ENCODE measurements around the gene RARB.

Gene RARB

GRCh38 chr3:25423780-25424588 lies 4.1 kb upstream of the RARB start:
- DNase-seq: no peak

DNA sequence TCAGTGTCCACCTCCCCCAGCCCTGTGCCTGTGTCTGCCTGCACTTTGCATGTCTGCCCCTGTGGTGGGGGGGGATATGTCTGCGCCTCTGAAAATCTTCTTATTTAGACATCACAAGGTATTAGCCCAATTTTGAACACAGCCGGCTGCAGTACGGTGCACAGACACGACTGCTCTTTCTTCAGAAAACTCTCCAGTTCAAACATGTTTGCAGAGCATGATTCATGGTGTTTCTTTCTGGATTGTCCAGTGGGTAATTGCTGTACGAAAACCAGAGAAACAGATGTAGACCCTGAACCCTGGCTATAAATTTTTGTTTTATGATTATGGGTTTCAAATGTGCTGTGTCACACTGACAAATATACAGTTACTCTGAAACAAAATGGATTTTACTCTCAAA lies 3.4 kb upstream of the RARB start:
- no peak for DNase-seq

- no peak for DNase-seq
Observed at GRCh38 chr3:25426408-25426807, 1.7 kb upstream of the RARB start.

DNA sequence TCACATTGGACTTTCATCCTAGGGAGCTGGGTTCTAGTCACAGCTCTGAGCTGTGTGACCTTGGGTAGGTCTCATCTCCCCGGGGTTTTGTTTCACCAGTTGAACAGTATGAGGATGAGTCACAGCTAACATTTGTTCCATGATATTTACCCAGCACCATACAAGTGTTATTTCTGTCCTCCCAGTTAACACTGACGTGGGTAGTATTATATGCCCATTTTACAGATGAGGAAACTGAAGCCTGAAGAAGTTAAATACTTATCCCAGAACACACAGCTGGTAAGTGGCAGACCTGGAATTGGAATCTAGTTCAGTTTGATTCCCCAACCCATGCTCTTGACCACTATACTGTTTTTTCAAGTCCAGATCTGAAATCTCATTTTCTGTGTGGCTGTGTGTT lies 908 bp upstream of the RARB start:
- DNase-seq: no peak

DNA sequence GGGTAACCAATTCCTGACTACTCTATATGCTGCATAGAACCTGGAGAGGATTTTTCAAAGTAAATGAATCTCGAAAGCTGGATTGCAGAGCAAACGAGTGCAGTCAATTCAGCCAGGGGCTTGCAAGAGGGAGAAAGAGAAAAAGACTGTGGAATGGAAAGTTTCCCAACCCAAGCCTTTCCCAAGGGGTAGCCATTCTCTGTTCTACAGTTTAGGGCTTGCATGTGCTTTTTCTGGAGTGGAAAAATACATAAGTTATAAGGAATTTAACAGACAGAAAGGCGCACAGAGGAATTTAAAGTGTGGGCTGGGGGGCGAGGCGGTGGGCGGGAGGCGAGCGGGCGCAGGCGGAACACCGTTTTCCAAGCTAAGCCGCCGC lies 511 bp upstream of the RARB start:
- DNase-seq: no peak

- no peak for DNase-seq
Observed at GRCh38 chr3:25428789-25429335, 799 bp downstream of the RARB start.

GRCh38 chr3:25429361-25430286 lies 1.6 kb downstream of the RARB start:
- no peak for DNase-seq

DNA sequence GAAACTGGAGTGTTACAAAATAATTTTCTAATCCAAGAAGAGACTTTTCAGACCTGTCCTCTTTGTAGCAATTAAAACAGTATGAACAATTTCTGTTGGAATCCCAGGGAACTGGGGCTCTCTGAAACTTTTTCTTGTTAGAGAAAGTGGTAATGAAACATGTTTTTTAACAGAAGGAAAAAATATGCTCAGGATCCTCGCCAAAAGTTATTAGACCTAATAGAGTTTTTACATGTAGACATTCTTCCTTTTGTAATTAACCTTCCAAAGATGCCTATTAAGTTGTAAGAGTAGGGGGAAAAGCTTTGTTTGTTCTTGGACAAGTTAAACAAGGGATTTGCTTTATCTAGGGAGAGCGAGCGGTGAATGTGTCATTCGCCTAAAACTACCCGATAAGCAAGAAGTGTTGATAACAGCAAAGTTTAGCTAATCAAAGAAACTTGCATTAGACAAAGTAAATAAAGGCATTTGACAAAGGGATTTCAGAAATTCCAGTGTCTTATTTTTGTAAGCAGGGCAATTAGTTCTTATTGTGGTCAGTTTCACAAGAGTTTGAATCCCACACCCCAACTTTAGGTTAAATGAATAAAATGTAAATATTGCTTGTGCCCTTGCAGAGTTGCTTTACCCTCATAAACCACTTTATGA lies 2.3 kb downstream of the RARB start:
- DNase-seq: no peak

GRCh38 chr3:25430935-25431770 lies 3.1 kb downstream of the RARB start:
- DNase-seq: no peak

DNA sequence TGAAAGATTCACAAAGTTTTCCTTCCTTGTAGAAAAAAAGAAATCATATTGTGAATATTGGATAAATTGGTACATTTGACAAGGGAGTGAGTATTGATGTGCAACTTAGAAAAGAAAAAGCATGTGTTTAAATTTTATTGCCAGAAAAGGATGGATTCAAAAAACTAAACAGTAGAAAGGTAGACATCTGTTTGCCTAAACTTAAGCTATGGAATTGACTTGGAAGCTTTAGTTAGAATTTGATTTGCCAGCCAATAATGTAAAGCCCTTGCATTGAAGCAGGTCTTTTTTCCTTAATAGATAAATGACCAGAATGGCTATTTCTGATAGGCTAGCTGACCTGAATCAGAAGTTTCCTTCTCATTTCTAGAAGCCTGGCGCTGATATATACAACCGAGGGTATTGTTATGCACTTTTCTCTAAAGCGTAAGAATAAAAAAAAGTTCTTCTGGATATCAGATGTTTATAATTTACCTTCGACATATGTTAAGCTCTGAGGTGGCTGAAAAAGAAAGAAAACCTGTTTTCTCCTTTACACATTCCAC lies 4.2 kb downstream of the RARB start:
- no peak for DNase-seq

DNA sequence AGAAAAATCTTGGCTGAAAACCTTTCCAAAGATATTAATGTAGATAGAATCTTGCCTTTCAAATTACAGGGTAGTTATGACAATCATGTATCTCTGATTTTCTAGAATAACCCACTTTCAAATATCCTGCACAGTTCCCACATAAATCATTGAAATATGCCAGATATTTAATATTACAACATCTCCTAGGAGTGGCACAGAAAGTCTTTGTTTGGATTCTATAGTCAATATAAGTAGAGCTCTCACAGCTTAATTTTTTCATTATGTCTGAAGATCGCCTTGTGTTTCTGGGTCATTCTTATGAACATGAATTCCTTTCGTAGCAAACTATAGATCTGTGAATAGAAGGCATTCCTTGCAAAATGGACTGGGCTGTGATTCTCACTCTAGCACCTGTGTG lies 5.0 kb downstream of the RARB start:
- no peak for DNase-seq

DNA sequence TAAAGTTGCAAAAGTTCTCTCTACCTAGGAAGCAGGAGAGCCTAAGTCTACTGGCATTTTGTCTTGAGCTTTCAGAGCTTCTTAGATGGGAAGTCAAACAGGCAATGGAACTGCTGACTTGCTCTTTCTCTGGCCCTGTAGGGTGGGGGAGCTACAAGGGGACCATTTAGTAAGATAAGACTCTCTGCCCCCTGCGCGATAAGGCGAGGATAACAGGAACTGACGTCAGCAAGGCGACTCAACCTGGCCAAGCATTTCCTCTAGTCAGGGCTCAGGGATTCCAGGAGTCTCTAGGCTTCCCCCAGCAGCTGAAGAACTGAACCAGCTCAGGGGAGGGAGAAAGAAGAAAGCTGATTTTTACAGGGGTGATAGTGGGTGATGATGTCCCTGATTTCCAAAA lies 5.8 kb downstream of the RARB start:
- no peak for DNase-seq

DNA sequence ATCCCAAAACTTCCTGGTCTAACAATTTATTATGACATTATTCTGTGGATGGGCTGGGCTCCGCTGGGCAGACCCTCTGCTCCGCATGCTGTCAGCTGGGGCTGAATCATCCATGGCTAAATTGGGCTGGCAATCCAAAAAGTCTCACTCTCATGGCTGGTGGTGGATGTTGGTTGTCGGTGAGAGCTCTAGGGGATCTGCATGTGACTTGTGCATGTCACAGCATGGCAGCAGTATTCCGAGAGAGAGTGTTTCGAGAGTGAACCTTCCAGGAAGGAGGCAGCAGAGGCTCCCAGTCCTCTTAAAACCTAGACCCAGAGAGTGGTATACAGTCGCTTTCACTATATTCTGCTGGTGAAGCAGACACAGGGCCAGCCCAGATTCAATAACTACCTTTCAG lies 9.9 kb downstream of the RARB start:
- DNase-seq: no peak

- no peak for DNase-seq
Observed at GRCh38 chr3:25438791-25439555, 10.9 kb downstream of the RARB start.

DNA sequence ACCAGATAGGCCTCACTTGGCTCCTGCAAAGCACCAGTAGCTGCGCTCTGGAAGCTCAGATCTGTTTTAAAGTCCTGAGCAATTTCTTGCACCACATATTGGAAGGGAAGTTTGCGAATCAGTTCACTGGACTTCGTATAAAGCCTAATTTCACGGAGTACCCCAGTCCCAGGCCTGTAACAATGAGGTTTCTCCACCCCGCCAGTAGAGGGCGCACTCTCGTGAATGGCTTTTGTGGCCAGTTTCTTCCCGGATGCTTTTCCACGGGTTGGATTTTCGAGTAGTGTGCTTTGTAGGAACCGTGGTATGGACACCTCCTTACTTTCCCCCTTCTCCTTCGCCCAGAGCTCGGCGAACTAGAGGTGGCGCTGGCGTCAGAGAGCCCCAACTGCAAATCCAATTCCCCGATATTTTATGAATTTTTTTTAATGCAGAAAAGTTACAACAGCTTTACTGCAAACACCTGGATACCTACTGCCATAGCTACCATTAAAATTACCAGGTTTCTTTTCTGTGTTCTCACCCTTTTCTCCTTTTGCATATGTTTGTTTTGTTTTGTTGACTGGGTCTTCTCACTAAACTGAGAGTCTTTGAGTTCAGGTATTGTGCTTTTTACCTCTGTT lies 13.3 kb downstream of the RARB start:
- peak; percentile 2 for DNase-seq

- DNase-seq: no peak
Observed at GRCh38 chr3:25442486-25442885, 14.4 kb downstream of the RARB start.

- DNase-seq: no peak
Observed at GRCh38 chr3:25444273-25444672, 16.2 kb downstream of the RARB start.

- DNase-seq: no peak
Observed at GRCh38 chr3:25445731-25446130, 17.7 kb downstream of the RARB start.

DNA sequence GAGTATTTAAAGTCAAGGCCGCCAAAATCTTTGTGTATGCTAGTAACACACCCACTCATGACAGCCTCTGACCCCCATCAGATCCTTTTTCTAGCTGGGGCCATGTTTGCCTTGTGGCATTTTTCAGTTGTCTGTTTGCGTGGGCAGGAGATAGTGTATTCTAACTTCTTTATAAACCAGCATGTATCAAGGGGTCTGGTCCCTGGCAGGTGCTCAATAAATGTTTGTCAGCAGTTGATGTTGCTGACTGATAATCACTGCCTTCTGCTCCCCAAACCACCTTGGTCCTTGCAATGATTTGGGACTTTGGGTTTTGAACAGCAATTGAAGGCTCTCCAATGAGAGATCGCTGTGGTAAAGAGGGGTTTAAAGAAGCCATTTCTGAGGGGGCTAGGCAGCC lies 19.2 kb downstream of the RARB start:
- DNase-seq: no peak

GRCh38 chr3:25447925-25448324 lies 19.9 kb downstream of the RARB start:
- DNase-seq: no peak
